Measurements from ENCODE around the gene PPP3CB. TPM values are rescaled to one million over a fixed set of nuclear protein-coding genes. Genes with fewer than 3 reads are reported as not detected.

The PPP3CB gene
- total and polyA plus RNA-seq, 10 donors = 25.5 to 61.2 (median 39.7) TPM

DNA sequence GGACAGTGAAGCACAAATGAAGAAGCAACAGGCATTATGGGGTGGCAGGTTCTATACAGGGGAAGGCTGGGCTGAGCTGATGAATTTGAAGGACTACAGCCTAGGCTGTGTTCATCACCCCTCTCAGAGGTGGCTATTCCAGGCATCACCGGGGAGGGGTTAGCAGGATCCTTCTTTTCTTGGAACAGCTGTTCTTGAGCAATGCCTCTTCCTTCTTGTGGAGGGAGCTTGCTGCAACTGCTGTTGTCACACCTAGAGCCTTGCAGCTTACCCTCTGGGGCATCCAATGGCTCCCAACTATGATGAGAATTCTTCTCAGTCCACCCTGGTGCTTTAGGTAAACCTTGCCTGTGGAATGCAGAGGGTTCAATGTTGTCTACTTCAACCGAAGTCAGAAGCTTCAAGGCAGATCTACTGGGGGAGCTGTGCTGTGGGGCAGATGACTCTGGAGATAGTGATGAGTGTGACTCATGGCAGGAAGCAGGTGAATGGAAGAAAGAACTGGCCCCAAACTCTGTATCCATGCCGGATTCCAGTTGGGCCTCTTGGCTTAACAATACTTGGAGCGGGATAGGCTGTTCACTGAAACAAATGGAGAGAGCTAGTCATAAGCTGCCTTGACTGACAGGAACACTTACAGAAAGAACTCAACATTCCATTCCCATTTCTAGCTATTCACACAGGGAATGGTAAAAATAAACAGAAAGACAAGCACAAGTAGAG, 21.5 kb upstream of the PPP3CB start:
- TF ChIP-seq POLR2AphosphoS5 (IDR thresholded peaks at IDR 0.05) = no peak
- TF ChIP-seq, protein P1, sequence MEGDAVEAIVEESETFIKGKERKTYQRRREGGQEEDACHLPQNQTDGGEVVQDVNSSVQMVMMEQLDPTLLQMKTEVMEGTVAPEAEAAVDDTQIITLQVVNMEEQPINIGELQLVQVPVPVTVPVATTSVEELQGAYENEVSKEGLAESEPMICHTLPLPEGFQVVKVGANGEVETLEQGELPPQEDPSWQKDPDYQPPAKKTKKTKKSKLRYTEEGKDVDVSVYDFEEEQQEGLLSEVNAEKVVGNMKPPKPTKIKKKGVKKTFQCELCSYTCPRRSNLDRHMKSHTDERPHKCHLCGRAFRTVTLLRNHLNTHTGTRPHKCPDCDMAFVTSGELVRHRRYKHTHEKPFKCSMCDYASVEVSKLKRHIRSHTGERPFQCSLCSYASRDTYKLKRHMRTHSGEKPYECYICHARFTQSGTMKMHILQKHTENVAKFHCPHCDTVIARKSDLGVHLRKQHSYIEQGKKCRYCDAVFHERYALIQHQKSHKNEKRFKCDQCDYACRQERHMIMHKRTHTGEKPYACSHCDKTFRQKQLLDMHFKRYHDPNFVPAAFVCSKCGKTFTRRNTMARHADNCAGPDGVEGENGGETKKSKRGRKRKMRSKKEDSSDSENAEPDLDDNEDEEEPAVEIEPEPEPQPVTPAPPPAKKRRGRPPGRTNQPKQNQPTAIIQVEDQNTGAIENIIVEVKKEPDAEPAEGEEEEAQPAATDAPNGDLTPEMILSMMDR (IDR thresholded peaks at IDR 0.05 in 8 of 11, conservative IDR thresholded peaks at IDR 0.05 in 3 of 11) = no peak
- no peak for TF ChIP-seq POLR2A (IDR thresholded peaks at IDR 0.05)
- H3K27me3 ChIP-seq (replicated peaks in 1 of 7) = no peaks in the 10 kb centered on the region
- H3K4me1 ChIP-seq = no peaks in the 10 kb centered on the region
- DNase-seq = no peak
- no peak overlapping the region for H3K27ac ChIP-seq
- intact Hi-C loops (cut with DNase I; ENCODE audit: low total_unique reads) = no loop called here
- peaks cover 0 to 52% (median 0%) of the 10 kb centered on the region in 6 donors for H3K36me3 ChIP-seq
- H3K4me3 ChIP-seq = no peak overlapping the region
- 82 to 95% (median 92%) methylated on average over 4 of the region's 4 CpGs for WGBS, 5 donors
- no peaks in the 10 kb centered on the region for H3K9me3 ChIP-seq

DNA sequence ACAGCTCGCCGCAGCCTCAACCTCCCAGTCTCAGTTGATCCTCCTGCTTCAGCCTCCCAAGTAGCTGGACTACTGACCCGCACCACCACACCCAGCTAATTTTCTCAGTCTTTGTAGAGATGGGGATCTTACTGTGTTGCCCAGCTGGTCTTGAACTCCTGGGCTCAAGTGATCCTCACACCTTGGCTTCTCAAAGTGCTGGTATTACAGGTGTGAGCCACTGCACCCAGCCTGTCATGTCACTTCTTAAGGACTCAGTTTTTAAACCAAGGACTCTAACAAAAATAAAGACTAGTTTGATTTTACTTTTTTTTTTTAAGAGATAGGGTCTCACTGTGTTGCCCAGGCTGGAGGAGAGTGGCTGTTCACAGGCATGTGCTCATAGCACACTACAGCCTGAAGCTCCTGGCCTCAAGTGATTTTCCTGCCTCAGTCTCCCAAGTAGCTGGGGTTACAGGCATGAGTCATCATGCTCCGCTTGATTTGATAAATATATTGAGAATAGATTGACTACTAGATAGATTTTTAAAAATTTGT, 16.5 kb upstream of the PPP3CB start:
- Histone ChIP-seq H3K27ac (no peak overlapping the region), H3K4me3 (no peak overlapping the region), H3K4me1 (no peaks in the 10 kb centered on the region), H3K27me3 (replicated peaks in 1 of 7) (no peaks in the 10 kb centered on the region), H3K36me3 (peaks cover 0 to 14% (median 0%) of the 10 kb centered on the region in 6 donors), H3K9me3 (no peaks in the 10 kb centered on the region)
- no peak for DNase-seq
- WGBS, 5 donors = 95 to 99% (median 97%) methylated on average over 4 of the region's 4 CpGs
- TF ChIP-seq, protein P1 (IDR thresholded peaks at IDR 0.05 in 8 of 11, conservative IDR thresholded peaks at IDR 0.05 in 3 of 11) = no peak
- TF ChIP-seq POLR2A (IDR thresholded peaks at IDR 0.05) = no peak
- TF ChIP-seq POLR2AphosphoS5 (IDR thresholded peaks at IDR 0.05) = no peak
- intact Hi-C loops (cut with DNase I; ENCODE audit: low total_unique reads) = no loop called here

DNA sequence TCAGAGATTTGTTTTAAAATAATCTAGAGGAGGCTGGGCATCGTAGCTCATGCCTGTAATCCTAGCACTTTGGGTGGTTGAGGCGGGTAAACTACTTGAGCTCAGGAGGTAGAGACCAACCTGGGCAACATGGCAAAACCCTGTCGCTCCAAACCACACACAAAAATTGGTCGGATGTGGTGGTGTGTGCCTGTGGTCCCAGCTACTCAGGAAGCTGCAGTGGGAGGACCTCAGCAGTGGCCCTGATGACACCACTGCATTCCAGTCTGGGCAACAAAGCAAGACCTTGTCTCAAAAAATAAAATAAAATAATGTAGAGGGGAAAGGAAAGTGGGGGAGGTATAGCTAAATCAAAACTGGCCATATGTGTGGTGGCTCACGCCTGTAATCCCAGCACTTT, 13.9 kb upstream of the PPP3CB start:
- H3K36me3 ChIP-seq = peaks cover 0 to 15% (median 5%) of the 10 kb centered on the region in 6 donors
- H3K9me3 ChIP-seq = no peaks in the 10 kb centered on the region
- no peak overlapping the region for H3K27ac ChIP-seq
- TF ChIP-seq POLR2AphosphoS5 (IDR thresholded peaks at IDR 0.05) = no peak
- TF ChIP-seq, protein P1 (IDR thresholded peaks at IDR 0.05 in 8 of 11, conservative IDR thresholded peaks at IDR 0.05 in 3 of 11) = no peak
- TF ChIP-seq POLR2A (IDR thresholded peaks at IDR 0.05) = no peak
- H3K4me1 ChIP-seq = no peaks in the 10 kb centered on the region
- no peaks in the 10 kb centered on the region for H3K27me3 ChIP-seq (replicated peaks in 1 of 7)
- DNase-seq = no peak
- intact Hi-C loops (cut with DNase I; ENCODE audit: low total_unique reads) = no loop called here
- no peak overlapping the region for H3K4me3 ChIP-seq
- WGBS, 5 donors = 85 to 95% (median 89%) methylated on average over 5 of the region's 5 CpGs

DNA sequence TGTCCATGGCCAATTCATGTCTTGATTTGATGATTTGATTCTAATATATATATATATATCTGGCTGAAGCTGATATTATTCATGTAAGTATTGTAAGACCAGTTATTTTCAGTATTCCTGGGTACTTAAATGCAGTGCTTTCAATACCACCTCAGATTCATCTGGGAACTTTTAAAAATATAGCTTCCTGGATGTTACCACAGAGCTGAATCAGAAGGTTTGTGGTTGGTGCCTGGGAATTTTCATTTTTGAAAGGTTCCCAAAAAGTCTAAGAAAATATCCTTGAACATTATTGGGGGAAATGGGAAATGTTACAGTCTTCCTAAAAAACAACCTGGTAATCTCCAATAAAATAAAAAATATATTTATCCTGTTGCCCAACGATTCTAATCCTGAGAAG, 10.7 kb upstream of the PPP3CB start:
- no peaks in the 10 kb centered on the region for H3K9me3 ChIP-seq
- H3K4me1 ChIP-seq = peaks cover 6 to 10% (median 7%) of the 10 kb centered on the region in 6 donors
- H3K27ac ChIP-seq = no peak overlapping the region
- no peak for DNase-seq
- no peak overlapping the region for H3K4me3 ChIP-seq
- peaks cover 0 to 36% (median 14%) of the 10 kb centered on the region in 6 donors for H3K36me3 ChIP-seq
- WGBS, 5 donors = 81 to 93% (median 88%) methylated on average over 1 of the region's 1 CpG
- H3K27me3 ChIP-seq (replicated peaks in 1 of 7) = no peaks in the 10 kb centered on the region
- TF ChIP-seq POLR2AphosphoS5 (IDR thresholded peaks at IDR 0.05) (no peak), POLR2A (IDR thresholded peaks at IDR 0.05) (no peak)
- TF ChIP-seq, protein P1 (IDR thresholded peaks at IDR 0.05 in 8 of 11, conservative IDR thresholded peaks at IDR 0.05 in 3 of 11) = no peak
- intact Hi-C loops (cut with DNase I; ENCODE audit: low total_unique reads) = no loop called here

All from spleen (tissue), 11 donors.